Measurements from ENCODE around the gene RTN4RL1. TPM values are rescaled to one million over a fixed set of nuclear protein-coding genes. Genes with fewer than 3 reads are reported as not detected.

The RTN4RL1 gene
- total and polyA plus RNA-seq, 12 donors = 0.81 to 6.3 (median 2.7) TPM

DNA sequence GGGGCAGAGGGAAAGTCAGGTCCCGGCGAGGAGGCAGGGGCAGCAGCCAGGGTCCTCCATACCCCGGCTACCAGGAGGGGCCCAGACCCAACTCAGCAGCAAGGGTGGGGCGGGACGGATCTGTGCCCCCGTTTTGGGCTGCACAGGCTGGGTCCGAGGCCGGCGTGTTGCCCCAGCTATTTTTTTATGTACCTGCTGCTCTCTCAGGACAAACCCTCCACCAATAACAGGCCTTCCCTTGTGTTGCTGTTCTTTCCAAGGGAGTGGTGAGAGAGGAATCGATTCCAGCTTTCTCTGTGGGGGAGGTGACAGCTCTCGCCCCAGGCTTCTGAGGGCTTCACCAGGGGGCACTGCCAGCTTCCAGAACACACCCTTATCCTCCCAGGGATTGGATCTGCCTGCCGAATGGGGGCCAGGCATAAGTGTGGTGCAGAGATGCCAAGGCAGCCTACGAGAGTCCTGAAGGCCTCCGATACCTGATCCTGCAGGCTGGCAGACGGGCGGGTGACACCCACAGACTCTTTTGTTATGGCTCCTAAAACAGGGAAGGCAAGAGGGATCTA, 22.3 kb downstream of the RTN4RL1 start:
- no peaks in the 10 kb centered on the region for H3K9me3 ChIP-seq
- WGBS, 2 donors = 72 to 76% methylated on average over 16 of the region's 16 CpGs
- TF ChIP-seq, protein P1, sequence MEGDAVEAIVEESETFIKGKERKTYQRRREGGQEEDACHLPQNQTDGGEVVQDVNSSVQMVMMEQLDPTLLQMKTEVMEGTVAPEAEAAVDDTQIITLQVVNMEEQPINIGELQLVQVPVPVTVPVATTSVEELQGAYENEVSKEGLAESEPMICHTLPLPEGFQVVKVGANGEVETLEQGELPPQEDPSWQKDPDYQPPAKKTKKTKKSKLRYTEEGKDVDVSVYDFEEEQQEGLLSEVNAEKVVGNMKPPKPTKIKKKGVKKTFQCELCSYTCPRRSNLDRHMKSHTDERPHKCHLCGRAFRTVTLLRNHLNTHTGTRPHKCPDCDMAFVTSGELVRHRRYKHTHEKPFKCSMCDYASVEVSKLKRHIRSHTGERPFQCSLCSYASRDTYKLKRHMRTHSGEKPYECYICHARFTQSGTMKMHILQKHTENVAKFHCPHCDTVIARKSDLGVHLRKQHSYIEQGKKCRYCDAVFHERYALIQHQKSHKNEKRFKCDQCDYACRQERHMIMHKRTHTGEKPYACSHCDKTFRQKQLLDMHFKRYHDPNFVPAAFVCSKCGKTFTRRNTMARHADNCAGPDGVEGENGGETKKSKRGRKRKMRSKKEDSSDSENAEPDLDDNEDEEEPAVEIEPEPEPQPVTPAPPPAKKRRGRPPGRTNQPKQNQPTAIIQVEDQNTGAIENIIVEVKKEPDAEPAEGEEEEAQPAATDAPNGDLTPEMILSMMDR (IDR thresholded peaks at IDR 0.05) = no peak
- ATAC-seq (no peak), DNase-seq (no peak)
- no peak overlapping the region for H3K27ac ChIP-seq
- peaks cover 0 to 13% (median 0%) of the 10 kb centered on the region in 7 donors for H3K27me3 ChIP-seq
- no peaks in the 10 kb centered on the region for H3K36me3 ChIP-seq
- peaks cover 10 to 35% (median 25%) of the 10 kb centered on the region in 9 donors for H3K4me1 ChIP-seq
- intact Hi-C loops (cut with DNase I) = loop anchor here in 2 of 10 donors (2.0 to 10.0 kb wide), 2 partner anchors 64 to 68 kb away; no protein-coding TSS in a partner anchor
- H3K4me3 ChIP-seq = no peak overlapping the region

DNA sequence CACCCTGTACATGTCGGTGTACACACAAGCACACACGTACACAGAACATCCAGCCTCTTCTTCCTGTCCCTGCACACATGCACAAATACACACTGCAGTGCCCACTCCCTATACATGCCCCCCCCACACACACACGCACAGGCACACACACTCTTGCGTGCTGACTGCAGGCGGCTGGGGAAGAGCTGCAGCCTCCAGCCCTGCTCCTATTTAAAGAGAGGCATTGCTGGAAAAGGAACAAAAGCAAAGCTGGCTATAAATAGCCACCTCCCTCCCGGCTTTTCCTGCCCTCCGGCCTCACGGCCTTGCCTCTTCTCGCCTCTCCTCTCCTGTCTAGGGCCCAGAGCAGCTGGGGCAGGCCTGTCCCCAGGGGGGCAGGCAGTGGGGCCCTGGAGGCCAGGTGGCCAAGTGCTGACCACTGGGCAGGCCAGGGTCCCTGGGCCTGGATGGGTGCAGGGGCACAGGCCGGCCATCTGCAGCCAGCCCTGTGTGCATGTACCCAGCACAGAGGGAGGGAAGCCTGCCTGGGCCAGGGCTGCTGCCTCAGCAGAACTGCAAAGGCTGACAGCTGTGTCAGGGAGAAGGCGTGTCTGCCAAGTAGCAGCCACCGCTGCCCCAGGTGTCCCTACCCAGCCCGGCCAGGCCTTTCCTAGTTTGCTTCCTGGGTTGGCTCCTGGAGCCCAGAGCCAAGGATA, 25.4 kb downstream of the RTN4RL1 start:
- peak overlapping the region; percentile 70 to 95 (median 86) for H3K27ac ChIP-seq
- H3K4me3 ChIP-seq = peak overlapping the region in 1 of 10 donors; percentile 15
- DNase-seq = peak; percentile 62 to 72
- H3K36me3 ChIP-seq = no peaks in the 10 kb centered on the region
- WGBS, 2 donors = 10 to 15% methylated on average over 13 of the region's 13 CpGs
- intact Hi-C loops (cut with DNase I) = loop anchor here in 1 of 10 donors (10.0 kb wide), 1 partner anchor 65 kb away; no protein-coding TSS in a partner anchor
- H3K27me3 ChIP-seq = peaks cover 0 to 28% (median 0%) of the 10 kb centered on the region in 7 donors
- peak; percentile 68 to 92 (median 87) for ATAC-seq
- TF ChIP-seq, protein P1 (IDR thresholded peaks at IDR 0.05) = no peak
- H3K9me3 ChIP-seq = no peaks in the 10 kb centered on the region
- H3K4me1 ChIP-seq = peaks cover 15 to 55% (median 37%) of the 10 kb centered on the region in 9 donors

DNA sequence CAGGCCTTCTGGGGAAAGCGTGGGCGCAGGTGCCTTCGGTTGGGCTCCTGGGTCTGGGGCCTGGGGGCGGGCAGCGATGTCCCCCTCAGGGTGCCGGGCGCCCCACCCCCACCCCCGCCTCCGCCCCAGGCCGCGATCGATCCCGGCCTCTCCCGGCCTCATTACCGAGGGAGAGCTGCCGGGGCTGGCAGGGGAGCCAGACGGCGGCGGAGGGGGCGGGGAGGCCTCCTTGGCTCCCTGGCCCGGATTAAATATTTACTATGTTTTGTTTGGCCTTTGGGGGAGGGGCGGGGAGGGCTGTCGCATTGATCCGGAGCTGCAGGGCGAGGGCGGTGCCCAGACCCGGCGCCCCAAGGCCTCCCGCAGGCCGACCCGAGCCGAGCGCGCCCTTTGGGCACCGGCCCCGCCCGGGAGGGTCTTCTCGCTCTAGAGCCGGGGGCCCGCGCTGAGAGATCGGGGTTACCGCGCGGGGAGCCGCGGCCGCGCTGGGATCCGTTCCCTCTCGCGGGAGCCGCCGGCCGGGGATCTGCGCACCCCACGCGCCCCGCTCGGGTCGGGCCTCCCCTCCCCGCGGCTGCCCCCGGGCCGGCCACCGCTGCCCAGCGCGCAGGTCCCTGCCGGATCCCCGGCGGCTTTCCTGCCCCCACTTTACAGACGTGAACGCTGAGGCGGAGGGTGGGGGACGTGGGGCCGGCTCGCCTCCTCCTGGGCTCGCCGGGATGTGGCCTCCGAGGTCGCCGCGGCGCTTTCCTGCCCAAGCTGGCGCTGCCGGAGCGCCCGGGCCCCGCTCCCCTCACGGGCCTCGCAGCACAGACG, 27.0 kb downstream of the RTN4RL1 start:
- WGBS, 2 donors = 13 to 25% methylated on average over 59 to 92 of the region's 92 CpGs
- intact Hi-C loops (cut with DNase I) = no loop called here
- H3K9me3 ChIP-seq = no peaks in the 10 kb centered on the region
- H3K36me3 ChIP-seq = no peaks in the 10 kb centered on the region
- peak overlapping the region in 3 of 10 donors; percentile 36 to 64 (median 48) for H3K27ac ChIP-seq
- no peak for DNase-seq
- TF ChIP-seq, protein P1 (IDR thresholded peaks at IDR 0.05) = no peak
- H3K4me3 ChIP-seq = peak overlapping the region in 9 of 10 donors; percentile 39 to 60 (median 54)
- peaks cover 0 to 28% (median 0%) of the 10 kb centered on the region in 7 donors for H3K27me3 ChIP-seq
- H3K4me1 ChIP-seq = peaks cover 15 to 53% (median 37%) of the 10 kb centered on the region in 9 donors
- ATAC-seq = no peak
